NOMO-1 treated with DMSO at 0.1 percent for 48 hours (cell line): Measurements from ENCODE around the gene TBC1D30.

Experiments
- DNase-seq: peaks from one replicate; lab custom pipeline; 2025; ENCODE audit not compliant: unreplicated experiment; lab: John Stamatoyannopoulos, UW

TBC1D30 gene

DNA sequence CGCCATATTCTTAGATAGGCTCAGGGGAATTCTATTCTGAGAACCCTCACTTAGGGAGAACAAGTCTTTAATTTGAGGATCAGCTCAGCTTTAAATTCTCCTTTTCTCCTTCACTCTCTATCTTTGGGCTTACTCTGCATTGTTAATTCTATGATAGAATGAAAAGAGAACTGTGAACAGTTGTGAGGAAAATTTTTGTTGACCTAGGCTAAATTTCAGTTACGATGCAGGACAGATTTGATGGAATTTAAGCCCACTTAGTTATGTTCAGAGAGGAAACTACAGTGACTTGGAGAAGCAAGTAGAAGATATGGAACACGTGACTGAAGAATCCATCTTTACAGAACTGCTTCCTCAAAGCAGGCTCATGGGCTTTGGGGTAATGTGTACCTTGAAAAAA, 82.7 kb downstream of the TBC1D30 start:
- DNase-seq: no peak

DNA sequence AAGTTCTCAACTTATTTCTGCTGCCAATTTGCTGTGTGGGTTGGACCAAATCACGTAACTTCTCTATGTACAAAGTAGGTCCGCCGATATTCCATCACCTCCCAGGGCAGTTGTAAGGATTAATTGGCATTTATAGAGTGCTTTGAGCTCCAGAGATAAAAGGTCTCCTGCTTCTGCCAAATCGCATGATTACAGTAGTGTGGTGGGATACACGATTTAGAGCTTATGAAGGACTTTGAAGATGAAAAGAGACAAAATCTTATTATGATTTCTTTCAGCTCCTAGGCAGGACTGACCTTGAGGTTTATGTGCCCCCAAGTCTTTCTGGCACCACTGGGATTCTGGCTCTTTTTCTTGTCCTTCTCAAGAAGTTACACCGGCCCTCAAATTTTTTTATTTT, 84.7 kb downstream of the TBC1D30 start:
- DNase-seq: no peak

DNA sequence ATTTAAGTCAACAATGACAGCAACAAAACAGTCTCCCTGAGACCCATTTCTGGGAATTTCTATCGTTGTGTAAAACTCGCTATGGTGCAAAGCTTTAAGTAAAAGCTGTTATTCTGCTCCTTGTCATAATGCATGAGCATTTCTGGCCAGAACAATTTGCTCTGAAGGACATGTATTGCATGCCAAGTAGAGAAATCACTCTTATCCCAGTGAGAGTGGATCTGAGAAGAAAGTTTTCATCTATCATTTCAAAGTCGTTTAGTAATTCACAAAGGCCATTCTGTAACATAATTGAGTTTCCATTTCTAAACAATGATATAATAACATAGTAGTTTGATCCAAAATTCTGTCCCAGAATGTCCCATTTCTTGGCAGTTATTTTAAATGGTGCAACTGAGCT, 86.6 kb downstream of the TBC1D30 start:
- no peak for DNase-seq

DNA sequence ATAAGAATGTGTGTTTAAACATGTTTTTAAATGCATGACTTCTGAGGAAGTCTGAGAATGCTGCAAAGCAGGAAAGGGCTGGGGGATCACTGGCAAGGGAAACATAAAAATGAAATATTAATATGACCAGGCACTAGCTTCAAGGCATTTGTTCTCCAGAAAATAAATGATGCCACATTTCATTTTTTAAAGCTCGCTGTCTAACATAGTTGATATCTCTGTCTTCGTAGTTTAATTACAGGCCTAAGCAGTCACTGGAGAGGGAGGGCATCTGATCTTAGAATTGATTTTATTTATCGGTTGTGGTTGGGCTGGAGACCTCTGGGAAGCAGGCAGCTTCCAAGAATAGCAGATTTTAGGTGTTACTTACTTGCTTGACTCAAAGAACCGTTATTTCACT, 87.5 kb downstream of the TBC1D30 start:
- DNase-seq: no peak

DNA sequence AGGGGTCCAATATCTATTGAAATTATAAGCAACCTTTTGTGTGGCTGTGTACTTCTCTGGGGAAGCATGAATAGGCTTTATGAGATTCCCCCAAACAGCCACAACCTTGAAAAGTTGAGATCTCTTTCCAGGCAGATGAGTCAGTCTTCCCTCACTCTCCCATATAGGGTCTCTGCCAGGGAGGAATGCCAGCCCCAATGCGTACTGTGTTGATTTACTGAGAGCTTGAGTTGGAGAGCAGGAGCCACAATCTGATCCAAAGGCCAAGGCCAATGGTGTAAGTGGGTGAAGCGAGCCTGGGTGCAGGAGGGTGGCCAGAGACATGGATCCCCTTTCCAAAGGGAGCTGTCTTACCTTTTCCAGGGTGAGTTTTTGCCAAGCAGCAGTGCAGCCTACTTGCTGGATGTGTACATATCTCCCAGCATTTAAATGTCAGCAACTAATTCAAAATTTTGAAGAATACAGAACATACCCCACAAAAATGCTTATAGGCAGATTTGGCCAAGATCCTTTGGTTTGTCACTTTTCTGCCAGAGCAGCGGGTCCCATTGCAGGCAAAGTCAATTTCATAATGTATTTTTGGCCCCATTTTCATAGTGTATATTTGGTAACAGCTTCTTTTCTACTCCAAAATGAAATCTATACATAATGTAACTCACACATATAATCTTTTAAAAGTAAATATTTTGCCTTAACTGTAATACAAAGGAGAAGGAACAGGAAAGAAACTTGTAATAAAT, 88.2 kb downstream of the TBC1D30 start:
- no peak for DNase-seq

DNA sequence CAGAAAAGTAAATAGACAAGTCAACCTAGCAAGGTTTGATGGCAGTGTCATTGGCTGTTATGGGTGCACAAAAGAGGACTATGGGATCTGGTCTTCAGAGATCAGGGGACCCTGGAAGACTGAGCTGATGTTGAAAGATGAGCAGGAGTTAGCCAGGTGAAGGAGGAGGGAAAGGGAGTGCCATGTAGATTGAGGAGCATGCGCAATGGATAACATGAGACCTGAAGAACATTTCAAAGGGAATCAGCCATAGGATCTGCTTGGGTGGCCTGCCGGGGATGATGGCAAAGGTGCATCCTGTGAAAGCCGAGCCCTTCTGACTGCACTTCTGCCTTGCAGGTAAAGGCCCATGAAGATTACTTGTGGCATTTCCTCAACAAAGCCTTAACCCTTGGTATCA, 90.8 kb downstream of the TBC1D30 start:
- DNase-seq: no peak

DNA sequence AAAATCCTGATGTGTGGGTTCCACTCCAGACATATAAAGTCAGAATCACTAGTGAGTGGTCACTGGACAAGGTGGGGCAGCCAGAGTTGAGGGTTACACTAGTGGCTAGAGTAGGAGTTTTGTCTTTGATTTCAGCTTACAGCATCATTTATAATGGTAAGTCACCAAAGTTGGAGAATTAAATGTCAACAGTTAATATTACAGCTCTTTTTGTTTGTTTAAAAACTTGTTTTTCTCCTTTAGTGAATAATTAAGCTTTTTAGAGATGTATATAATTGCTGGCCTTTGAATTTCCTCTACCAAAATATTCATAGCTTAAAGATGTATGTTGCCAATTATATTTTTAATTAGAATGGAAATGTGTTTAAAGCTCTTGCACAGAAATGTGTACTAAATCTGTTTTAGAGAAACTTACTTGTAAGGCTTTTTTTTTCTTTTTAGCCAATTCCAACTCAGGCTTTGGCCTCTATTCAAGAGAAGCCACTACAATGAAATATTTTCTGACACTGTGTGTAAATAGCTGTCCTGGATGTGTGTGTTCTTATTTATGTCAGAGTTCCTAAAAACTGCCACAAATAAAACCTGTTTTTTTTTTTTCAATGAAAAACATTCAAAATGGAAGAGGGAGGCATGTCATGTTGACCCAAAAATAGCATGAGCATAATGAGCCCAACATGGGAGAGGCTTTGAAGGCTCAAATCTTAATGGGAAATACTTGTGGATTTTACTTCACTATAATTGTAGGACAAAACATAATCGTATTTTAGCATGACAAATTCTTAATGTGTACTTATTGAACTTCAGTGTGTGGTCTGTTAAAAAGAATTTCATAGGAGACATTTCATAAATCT, 92.2 kb downstream of the TBC1D30 start:
- DNase-seq: no peak

DNA sequence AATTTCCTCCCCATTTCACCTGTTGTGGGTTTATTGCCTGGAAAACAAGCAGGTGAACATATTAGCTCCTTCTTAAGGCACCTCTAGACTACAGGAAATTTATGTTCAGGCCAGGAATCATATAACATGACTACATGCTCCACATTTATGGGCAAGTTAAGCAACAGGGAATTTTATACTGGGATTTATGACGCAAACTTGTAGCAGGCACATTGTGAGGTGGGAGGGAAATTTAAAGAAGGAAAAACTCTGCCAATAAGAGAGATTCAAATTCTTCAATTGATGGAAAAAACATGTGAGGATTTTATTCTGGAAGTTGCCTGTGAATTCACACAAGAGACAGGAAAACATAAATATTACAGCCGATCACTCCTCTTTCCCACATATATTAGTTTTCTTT, 93.9 kb downstream of the TBC1D30 start:
- DNase-seq: no peak

DNA sequence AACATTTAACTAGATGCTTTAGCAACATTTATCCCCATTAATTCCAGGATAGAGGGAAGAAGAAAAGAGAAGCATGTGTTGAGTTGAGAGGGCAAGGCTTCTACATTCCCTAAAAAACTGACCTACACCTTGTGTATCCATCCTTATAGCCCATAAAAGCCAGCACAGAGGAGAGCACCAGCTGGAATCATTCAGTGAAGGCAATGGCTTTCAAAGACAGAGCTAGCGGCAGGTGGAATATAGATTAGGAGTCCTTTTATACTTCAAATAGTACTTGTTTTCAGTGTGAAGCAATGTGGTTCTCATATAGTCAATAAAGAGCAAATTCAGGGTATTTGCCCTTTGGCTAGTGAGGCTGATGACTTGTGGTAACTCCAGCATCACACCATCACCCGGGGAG, 94.4 kb downstream of the TBC1D30 start:
- DNase-seq: no peak

DNA sequence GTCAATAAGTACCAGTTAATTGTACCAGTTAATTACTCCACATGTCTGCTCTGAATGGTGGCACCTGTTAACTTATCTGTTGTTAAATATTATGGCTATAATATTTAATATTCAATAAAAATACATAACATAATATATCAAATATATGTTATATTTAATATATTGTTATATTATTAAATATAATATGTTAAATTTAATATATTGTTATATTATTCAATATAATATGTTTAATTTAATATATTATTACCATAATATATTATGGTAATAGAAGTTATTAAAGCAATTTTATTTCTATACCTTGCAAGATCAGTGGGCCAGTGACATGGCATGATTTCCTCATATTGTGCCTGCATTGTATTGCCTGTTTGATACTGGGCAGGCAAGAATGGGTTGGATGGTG, 98.4 kb downstream of the TBC1D30 start:
- DNase-seq: no peak

DNA sequence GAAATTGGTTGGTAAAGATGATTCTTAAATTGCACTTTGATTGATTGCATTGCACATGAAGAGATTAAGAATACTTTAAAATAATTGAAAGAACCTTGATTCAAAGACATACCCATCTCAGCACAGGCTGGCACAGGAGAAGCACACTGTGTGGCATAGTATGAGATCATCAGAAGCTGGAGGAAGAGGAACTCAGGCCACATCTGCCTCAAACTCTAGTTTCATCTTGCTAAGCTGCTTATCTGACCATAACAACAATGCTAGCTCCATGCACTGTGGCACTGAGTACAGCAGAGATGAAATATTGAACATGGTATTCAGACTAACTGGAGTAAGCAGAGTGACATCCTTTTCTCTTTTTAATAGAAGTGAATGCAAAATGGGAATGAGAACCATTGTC, 99.1 kb downstream of the TBC1D30 start:
- no peak for DNase-seq
